NCI-H510A (cell line): ENCODE data around the gene LGALSL.

ENCODE experiments used
- DNase-seq: peaks from one replicate; lab custom pipeline; 2025; lab: John Stamatoyannopoulos, UW

The LGALSL gene

GRCh38 chr2:64498438-64498837, 44.5 kb downstream of the LGALSL start:
- DNase-seq, result no peak

GRCh38 chr2:64500549-64500948, 46.6 kb downstream of the LGALSL start:
- DNase-seq, result no peak

- DNase-seq, result no peak
Measured at GRCh38 chr2:64501946-64502345, 48.0 kb downstream of the LGALSL start.

GRCh38 chr2:64502860-64503259, 48.9 kb downstream of the LGALSL start:
- no peak for DNase-seq

GRCh38 chr2:64504774-64505720, 51.1 kb downstream of the LGALSL start:
- DNase-seq, result no peak

- no peak for DNase-seq
Measured at GRCh38 chr2:64506686-64507085, 52.7 kb downstream of the LGALSL start.
